ENCODE data around the gene SLCO2B1.

Gene SLCO2B1

DNA sequence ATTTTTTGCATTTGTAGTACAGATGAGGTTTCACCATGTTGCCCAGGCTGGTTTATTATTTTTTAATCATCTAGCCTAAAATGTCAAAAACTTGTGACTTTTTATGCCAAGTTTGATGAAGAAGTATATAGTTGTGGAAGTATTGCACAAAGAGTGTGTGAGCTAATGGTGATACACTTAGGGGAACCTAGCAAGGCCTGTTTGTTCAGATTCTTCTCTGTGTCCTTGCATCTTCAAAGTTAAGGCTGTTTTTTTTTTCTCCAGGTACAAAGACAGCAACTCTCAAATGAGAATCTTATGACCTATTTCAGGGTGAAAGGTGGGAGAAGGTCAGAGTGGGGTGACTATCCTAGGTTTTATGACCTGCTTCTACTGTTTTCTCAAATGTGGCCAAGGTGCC is 7.3 kb downstream of the SLCO2B1 start (continued):
- TF ChIP-seq, protein P1, sequence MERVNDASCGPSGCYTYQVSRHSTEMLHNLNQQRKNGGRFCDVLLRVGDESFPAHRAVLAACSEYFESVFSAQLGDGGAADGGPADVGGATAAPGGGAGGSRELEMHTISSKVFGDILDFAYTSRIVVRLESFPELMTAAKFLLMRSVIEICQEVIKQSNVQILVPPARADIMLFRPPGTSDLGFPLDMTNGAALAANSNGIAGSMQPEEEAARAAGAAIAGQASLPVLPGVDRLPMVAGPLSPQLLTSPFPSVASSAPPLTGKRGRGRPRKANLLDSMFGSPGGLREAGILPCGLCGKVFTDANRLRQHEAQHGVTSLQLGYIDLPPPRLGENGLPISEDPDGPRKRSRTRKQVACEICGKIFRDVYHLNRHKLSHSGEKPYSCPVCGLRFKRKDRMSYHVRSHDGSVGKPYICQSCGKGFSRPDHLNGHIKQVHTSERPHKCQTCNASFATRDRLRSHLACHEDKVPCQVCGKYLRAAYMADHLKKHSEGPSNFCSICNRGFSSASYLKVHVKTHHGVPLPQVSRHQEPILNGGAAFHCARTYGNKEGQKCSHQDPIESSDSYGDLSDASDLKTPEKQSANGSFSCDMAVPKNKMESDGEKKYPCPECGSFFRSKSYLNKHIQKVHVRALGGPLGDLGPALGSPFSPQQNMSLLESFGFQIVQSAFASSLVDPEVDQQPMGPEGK (CRISPR knock-in tag; IDR thresholded peaks at IDR 0.05; ENCODE audit: borderline replicate concordance): no peak
- TF ChIP-seq GLIS3 (CRISPR knock-in tag; IDR thresholded peaks at IDR 0.05) (no peak), SNAI2 (CRISPR knock-in tag; IDR thresholded peaks at IDR 0.05) (no peak), ISL1 (CRISPR knock-in tag; IDR thresholded peaks at IDR 0.05) (no peak), OSR1 (CRISPR knock-in tag; IDR thresholded peaks at IDR 0.05) (no peak)

DNA sequence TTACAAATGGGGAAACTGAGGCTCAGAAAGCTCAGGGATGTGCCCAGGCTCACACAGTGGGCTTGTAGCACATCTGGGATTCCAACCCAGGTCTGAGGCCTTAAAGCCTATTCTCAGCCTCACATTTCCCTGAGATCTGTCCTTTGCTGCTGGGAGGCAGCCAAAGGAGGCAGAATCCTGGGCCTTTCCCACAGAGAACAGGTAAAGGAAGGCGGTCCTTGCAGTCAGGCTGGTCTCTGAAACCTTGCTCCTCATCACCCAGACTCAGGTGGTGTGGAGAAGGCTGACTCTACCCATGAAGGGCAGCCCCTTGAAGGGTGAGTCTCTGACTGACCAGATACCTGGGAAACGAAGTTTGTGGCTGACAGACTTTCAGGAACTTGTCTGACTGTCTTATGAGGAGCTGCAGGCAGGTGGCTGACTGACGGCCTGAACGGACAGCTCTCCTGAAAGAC is 7.8 kb downstream of the SLCO2B1 start:
- no peak for ATAC-seq
- TF ChIP-seq, protein P2, sequence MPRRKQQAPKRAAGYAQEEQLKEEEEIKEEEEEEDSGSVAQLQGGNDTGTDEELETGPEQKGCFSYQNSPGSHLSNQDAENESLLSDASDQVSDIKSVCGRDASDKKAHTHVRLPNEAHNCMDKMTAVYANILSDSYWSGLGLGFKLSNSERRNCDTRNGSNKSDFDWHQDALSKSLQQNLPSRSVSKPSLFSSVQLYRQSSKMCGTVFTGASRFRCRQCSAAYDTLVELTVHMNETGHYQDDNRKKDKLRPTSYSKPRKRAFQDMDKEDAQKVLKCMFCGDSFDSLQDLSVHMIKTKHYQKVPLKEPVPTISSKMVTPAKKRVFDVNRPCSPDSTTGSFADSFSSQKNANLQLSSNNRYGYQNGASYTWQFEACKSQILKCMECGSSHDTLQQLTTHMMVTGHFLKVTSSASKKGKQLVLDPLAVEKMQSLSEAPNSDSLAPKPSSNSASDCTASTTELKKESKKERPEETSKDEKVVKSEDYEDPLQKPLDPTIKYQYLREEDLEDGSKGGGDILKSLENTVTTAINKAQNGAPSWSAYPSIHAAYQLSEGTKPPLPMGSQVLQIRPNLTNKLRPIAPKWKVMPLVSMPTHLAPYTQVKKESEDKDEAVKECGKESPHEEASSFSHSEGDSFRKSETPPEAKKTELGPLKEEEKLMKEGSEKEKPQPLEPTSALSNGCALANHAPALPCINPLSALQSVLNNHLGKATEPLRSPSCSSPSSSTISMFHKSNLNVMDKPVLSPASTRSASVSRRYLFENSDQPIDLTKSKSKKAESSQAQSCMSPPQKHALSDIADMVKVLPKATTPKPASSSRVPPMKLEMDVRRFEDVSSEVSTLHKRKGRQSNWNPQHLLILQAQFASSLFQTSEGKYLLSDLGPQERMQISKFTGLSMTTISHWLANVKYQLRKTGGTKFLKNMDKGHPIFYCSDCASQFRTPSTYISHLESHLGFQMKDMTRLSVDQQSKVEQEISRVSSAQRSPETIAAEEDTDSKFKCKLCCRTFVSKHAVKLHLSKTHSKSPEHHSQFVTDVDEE (CRISPR knock-in tag; IDR thresholded peaks at IDR 0.05): no peak

DNA sequence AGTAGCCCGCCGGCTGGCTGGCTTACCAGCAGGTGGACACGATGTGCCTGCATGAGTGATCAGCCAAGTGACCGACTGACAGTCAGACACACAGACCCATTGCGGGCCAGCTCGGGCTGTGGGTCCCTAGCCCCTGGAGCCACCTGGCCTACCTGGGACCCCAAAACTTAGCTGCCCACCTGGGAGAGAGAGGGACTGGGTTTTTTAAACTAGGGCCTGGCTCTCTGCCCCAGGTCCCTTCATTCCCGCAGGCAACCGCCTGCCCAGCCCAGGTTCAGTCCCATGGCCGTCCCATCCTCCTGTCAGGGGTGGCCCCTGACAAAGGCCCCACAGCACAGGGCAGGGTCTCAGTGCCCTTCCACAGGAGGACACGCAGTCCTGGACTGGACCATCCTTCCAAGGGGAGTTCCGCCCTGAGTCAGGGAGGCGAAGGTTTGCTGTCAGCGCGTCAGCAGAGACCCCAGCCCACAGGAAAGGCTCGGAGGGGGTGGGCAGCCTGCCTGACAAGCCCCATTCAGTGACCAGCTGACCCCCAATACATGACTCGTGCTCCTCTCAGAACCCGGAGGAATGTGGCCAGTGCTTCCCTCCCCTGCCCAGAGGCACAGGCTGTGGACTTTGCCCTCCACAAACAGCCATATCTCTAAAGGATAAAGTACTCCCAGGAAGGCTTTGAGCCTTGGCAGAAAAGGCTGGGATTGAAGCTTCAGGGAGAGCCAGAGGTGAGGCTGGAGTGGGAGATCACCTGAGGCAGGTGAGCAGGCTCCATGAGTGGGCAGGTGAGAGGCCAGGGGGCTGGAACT is 8.4 kb downstream of the SLCO2B1 start:
- ATAC-seq: no peak
- no peak for TF ChIP-seq RARB (CRISPR knock-in tag; IDR thresholded peaks at IDR 0.05)
- TF ChIP-seq GLIS3 (CRISPR knock-in tag; IDR thresholded peaks at IDR 0.05): no peak
- no peak for TF ChIP-seq ZFP30 (CRISPR knock-in tag; IDR thresholded peaks at IDR 0.05)
- TF ChIP-seq, protein P3, sequence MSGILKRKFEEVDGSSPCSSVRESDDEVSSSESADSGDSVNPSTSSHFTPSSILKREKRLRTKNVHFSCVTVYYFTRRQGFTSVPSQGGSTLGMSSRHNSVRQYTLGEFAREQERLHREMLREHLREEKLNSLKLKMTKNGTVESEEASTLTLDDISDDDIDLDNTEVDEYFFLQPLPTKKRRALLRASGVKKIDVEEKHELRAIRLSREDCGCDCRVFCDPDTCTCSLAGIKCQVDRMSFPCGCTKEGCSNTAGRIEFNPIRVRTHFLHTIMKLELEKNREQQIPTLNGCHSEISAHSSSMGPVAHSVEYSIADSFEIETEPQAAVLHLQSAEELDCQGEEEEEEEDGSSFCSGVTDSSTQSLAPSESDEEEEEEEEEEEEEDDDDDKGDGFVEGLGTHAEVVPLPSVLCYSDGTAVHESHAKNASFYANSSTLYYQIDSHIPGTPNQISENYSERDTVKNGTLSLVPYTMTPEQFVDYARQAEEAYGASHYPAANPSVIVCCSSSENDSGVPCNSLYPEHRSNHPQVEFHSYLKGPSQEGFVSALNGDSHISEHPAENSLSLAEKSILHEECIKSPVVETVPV (CRISPR knock-in tag; IDR thresholded peaks at IDR 0.05): no peak
- no peak for TF ChIP-seq ESRRG (CRISPR knock-in tag; IDR thresholded peaks at IDR 0.05)
- TF ChIP-seq, protein P1 (CRISPR knock-in tag; IDR thresholded peaks at IDR 0.05; ENCODE audit: borderline replicate concordance): no peak
- TF ChIP-seq OSR1 (CRISPR knock-in tag; IDR thresholded peaks at IDR 0.05): no peak
- TF ChIP-seq TCF4 (CRISPR knock-in tag; IDR thresholded peaks at IDR 0.05; ENCODE audit: borderline replicate concordance): no peak
- TF ChIP-seq, protein P4, sequence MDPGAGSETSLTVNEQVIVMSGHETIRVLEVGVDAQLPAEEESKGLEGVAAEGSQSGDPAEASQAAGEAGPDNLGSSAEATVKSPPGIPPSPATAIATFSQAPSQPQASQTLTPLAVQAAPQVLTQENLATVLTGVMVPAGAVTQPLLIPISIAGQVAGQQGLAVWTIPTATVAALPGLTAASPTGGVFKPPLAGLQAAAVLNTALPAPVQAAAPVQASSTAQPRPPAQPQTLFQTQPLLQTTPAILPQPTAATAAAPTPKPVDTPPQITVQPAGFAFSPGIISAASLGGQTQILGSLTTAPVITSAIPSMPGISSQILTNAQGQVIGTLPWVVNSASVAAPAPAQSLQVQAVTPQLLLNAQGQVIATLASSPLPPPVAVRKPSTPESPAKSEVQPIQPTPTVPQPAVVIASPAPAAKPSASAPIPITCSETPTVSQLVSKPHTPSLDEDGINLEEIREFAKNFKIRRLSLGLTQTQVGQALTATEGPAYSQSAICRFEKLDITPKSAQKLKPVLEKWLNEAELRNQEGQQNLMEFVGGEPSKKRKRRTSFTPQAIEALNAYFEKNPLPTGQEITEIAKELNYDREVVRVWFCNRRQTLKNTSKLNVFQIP (CRISPR knock-in tag; IDR thresholded peaks at IDR 0.05; ENCODE audit: borderline replicate concordance, low read depth): no peak
- TF ChIP-seq ISL1 (CRISPR knock-in tag; IDR thresholded peaks at IDR 0.05): no peak
- TF ChIP-seq TOX (CRISPR knock-in tag; IDR thresholded peaks at IDR 0.05; ENCODE audit: borderline replicate concordance): no peak
- no peak for TF ChIP-seq ZNF70 (CRISPR knock-in tag; IDR thresholded peaks at IDR 0.05)
- TF ChIP-seq ZNF565 (CRISPR knock-in tag; conservative IDR thresholded peaks at IDR 0.05; ENCODE audit: low read depth): no peak
- no peak for TF ChIP-seq ARNTL (CRISPR knock-in tag; IDR thresholded peaks at IDR 0.05; ENCODE audit: borderline replicate concordance, low read depth)

DNA sequence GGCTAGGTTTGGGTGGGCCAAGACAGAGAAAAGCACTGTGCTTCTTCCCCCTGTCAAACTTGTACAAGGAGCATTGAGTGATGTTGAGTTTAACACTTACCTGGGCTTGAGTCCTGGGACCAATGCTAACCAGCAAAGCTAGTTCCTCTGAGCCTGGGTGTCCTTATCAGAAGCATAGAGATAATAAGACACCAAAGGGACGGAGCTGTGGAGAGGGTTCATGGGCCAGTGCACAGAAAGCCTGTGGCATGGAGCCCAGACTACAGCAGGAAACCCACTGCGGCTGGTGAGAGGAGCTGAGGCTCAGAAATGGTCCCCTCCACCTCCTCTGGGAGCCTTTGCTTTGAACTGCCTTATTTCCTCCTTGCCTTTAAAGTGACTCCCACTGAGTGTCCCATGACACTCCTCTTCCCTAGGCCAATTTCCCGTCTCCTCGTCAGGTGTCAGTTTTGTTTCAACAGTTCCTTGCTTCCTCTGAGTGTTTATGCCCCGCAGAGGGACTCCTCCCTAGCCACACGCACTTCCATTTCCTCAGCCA is 9.4 kb downstream of the SLCO2B1 start:
- no peak for ATAC-seq
- TF ChIP-seq ARNTL (CRISPR knock-in tag; IDR thresholded peaks at IDR 0.05; ENCODE audit: borderline replicate concordance, low read depth) (no peak), CSDC2 (CRISPR knock-in tag; IDR thresholded peaks at IDR 0.05) (no peak), TCF4 (CRISPR knock-in tag; IDR thresholded peaks at IDR 0.05; ENCODE audit: borderline replicate concordance) (no peak), ZNF8 (CRISPR knock-in tag; IDR thresholded peaks at IDR 0.05) (no peak), GLIS3 (CRISPR knock-in tag; IDR thresholded peaks at IDR 0.05) (no peak), SNAI2 (CRISPR knock-in tag; IDR thresholded peaks at IDR 0.05) (no peak)

All from SK-N-SH treated with all-trans-retinoic acid at 6 μM for 48 hours (cell line).